ENCODE data around the gene CCDC32.

DNA sequence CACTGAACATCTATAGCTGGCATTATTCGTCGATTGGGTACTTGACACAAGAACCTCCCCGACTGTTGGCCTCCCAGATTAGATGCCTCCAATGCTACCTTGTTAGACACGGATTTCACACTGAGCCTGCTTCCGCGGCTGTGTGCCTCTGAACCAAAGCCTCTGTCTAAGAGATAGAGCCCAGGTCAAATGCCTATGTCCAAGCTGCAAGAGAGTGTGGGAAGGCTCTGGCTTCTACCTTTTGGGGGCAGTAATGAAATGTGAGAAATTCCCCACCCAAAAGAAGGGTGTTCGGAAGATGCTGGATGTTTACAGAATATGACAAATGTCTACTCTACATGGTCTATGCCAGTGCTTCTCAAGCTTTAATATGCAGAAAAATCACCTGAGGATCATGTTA is 2.3 kb upstream of the CCDC32 start:
- TF ChIP-seq, protein P1, sequence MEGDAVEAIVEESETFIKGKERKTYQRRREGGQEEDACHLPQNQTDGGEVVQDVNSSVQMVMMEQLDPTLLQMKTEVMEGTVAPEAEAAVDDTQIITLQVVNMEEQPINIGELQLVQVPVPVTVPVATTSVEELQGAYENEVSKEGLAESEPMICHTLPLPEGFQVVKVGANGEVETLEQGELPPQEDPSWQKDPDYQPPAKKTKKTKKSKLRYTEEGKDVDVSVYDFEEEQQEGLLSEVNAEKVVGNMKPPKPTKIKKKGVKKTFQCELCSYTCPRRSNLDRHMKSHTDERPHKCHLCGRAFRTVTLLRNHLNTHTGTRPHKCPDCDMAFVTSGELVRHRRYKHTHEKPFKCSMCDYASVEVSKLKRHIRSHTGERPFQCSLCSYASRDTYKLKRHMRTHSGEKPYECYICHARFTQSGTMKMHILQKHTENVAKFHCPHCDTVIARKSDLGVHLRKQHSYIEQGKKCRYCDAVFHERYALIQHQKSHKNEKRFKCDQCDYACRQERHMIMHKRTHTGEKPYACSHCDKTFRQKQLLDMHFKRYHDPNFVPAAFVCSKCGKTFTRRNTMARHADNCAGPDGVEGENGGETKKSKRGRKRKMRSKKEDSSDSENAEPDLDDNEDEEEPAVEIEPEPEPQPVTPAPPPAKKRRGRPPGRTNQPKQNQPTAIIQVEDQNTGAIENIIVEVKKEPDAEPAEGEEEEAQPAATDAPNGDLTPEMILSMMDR (IDR thresholded peaks at IDR 0.05) = no peak
- no peak for TF ChIP-seq POLR2A (IDR thresholded peaks at IDR 0.05)

All from tibial nerve (tissue), 3 donors.